HL-60 (cell line): ENCODE data around the gene ACBD5.
A peak's percentile ranks its signal among the peaks of the same experiment; 100 is the strongest.
"Not testable (repeated sequence)": the region's sequence is repeated elsewhere in the genome, so short reads cannot be mapped to it uniquely, and the experiment has no call there.

Experiments
- DNase-seq, 2 experiments: peaks; one replicate each; pipeline ENCODE4 v3.0.0-alpha.2; 2010 to 2020; ENCODE audit warnings: low read depth in 1 of 2, low spot score in 1 of 2
- H3K27ac ChIP-seq: fragments of 250-450 bp; sonication (Bioruptor Pico); replicated peaks from 2 replicates; pipeline ENCODE4 v1.5.1; 2020; ENCODE audit warnings: mild to moderate bottlenecking, moderate library complexity
- H3K27me3 ChIP-seq: fragments of 250-450 bp; sonication (Bioruptor Pico); 2 replicates; pipeline ENCODE4 v1.5.1; 2021; ENCODE audit warnings: mild to moderate bottlenecking, moderate library complexity; ENCODE audit not compliant: insufficient read depth, poor library complexity, severe bottlenecking
- H3K4me3 ChIP-seq: replicated peaks from 2 replicates; pipeline ENCODE4 v1.5.1; 2011; ENCODE audit warnings: mild to moderate bottlenecking, control low read depth, low read length; ENCODE audit not compliant: insufficient read depth
- GABPA ChIP-seq: IDR thresholded peaks from 2 replicates; pipeline ENCODE4 v1.6.1; 2012; ENCODE audit warnings: low read depth
- POLR2AphosphoS5 ChIP-seq: IDR thresholded peaks from 2 replicates; pipeline ENCODE4 v1.6.1; 2012; ENCODE audit warnings: low read depth
- SPI1 ChIP-seq: IDR thresholded peaks from 2 replicates; pipeline ENCODE4 v1.6.1; 2012; ENCODE audit warnings: low read depth, mild to moderate bottlenecking, borderline replicate concordance
- long read RNA-seq: library from polyadenylated mRNA; unstranded; transcript quantifications from one replicate; pipeline ENCODE4 v2.0.0, GENCODE V29; 2020
- TF ChIP-seq, protein P1 (sequence below): IDR thresholded peaks from 2 replicates; pipeline ENCODE4 v1.6.1; 2012; ENCODE audit warnings: low read depth; ENCODE audit not compliant: insufficient replicate concordance
- TF ChIP-seq, protein P2 (sequence below): IDR thresholded peaks from one replicate; pipeline ENCODE4 v1.5.1; 2011; ENCODE audit warnings: low read length, control low read depth, inconsistent platforms; ENCODE audit not compliant: insufficient read depth

The ACBD5 gene, protein sequence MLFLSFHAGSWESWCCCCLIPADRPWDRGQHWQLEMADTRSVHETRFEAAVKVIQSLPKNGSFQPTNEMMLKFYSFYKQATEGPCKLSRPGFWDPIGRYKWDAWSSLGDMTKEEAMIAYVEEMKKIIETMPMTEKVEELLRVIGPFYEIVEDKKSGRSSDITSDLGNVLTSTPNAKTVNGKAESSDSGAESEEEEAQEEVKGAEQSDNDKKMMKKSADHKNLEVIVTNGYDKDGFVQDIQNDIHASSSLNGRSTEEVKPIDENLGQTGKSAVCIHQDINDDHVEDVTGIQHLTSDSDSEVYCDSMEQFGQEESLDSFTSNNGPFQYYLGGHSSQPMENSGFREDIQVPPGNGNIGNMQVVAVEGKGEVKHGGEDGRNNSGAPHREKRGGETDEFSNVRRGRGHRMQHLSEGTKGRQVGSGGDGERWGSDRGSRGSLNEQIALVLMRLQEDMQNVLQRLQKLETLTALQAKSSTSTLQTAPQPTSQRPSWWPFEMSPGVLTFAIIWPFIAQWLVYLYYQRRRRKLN
- long read RNA-seq, full-length matches to known transcripts: 65 of 122 reads
- long read RNA-seq, partial matches to known transcripts: 18 of 122 reads
- long read RNA-seq, other reads (novel, unspliced or antisense): 39 of 122 reads

DNA sequence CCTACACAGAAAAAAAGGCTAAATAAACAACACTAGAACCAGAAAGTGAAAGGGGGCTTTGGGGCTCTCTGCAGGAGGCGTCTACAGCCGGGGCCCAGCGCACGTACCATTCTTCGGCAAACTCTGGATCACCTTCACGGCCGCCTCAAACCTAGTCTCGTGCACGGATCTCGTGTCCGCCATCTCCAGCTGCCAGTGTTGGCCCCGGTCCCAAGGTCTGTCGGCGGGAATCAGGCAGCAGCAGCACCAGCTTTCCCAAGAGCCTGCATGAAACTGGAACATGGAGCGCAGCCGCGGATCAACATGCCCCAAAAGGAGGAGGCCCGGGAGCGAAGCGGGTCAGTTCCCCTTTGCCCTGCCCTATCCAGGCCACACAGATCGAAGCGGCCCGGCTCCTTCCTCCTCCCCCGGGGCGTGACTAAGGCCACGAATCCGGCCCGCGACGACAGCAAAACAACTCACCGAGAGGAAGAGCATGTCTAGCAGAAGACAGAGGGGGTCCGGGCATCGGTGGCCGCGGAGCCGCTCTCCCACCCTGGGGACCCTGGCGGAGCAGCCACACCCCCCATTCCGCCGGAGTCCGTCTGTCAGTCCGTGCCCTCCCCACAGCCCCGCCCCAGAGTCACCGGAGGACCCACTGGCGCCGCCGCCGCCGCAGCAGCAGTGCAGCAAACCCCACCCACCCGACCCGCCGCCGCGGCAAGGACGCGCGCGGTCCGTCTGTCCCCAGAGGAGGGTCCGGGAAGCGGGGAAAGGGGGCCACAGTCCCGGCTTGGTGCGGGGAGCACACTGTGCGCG lies at the start of gene ACBD5:
Gene ACBD5, minus strand, starts transcription at position 586 of the 798 bp plus-strand sequence. Its CDS starts 109 bp downstream, at position 477.
- TF ChIP-seq POLR2AphosphoS5: peak; percentile 72; the same call in 1 of the 2 replicates
- no peak for TF ChIP-seq GABPA
- TF ChIP-seq, protein P1, sequence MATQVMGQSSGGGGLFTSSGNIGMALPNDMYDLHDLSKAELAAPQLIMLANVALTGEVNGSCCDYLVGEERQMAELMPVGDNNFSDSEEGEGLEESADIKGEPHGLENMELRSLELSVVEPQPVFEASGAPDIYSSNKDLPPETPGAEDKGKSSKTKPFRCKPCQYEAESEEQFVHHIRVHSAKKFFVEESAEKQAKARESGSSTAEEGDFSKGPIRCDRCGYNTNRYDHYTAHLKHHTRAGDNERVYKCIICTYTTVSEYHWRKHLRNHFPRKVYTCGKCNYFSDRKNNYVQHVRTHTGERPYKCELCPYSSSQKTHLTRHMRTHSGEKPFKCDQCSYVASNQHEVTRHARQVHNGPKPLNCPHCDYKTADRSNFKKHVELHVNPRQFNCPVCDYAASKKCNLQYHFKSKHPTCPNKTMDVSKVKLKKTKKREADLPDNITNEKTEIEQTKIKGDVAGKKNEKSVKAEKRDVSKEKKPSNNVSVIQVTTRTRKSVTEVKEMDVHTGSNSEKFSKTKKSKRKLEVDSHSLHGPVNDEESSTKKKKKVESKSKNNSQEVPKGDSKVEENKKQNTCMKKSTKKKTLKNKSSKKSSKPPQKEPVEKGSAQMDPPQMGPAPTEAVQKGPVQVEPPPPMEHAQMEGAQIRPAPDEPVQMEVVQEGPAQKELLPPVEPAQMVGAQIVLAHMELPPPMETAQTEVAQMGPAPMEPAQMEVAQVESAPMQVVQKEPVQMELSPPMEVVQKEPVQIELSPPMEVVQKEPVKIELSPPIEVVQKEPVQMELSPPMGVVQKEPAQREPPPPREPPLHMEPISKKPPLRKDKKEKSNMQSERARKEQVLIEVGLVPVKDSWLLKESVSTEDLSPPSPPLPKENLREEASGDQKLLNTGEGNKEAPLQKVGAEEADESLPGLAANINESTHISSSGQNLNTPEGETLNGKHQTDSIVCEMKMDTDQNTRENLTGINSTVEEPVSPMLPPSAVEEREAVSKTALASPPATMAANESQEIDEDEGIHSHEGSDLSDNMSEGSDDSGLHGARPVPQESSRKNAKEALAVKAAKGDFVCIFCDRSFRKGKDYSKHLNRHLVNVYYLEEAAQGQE: peak; percentile 33
- peak; percentile 63; the same call in 1 of the 2 replicates for TF ChIP-seq SPI1
- TF ChIP-seq, protein P2, sequence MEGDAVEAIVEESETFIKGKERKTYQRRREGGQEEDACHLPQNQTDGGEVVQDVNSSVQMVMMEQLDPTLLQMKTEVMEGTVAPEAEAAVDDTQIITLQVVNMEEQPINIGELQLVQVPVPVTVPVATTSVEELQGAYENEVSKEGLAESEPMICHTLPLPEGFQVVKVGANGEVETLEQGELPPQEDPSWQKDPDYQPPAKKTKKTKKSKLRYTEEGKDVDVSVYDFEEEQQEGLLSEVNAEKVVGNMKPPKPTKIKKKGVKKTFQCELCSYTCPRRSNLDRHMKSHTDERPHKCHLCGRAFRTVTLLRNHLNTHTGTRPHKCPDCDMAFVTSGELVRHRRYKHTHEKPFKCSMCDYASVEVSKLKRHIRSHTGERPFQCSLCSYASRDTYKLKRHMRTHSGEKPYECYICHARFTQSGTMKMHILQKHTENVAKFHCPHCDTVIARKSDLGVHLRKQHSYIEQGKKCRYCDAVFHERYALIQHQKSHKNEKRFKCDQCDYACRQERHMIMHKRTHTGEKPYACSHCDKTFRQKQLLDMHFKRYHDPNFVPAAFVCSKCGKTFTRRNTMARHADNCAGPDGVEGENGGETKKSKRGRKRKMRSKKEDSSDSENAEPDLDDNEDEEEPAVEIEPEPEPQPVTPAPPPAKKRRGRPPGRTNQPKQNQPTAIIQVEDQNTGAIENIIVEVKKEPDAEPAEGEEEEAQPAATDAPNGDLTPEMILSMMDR: no peak
- Histone ChIP-seq H3K27ac (peak within 1 kb of the TSS; percentile 94), H3K27me3 (no peaks in the 10 kb centered on the region), H3K4me3 (peak within 1 kb of the TSS; percentile 58)
- DNase-seq: peak; percentile 64 to 91

DNA sequence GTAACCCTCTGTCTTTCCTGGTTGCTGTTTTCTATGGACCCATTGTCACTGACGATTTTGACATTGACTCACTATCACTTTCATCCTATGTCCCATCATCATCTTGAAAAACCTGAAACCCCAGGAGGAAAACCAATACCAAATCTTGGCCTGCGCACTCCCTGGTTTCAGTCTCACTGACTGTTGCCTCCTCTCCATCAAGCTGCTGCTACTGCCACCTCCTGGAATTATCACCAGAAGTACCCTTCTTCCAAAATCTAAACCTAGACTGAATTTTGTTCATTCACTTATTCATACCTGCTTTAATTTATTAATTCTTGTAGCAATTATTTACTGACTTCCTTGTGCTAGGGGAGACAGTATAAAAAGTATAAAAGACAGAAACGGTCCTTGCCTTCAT lies 44.5 kb upstream of the ACBD5 start:
- DNase-seq: peak in 1 of 2 experiments; percentile 22
- no peak overlapping the region for H3K27ac ChIP-seq
- TF ChIP-seq, protein P1: no peak
- TF ChIP-seq GABPA: no peak
- TF ChIP-seq, protein P2: no peak
- TF ChIP-seq SPI1: no peak
- no peak for TF ChIP-seq POLR2AphosphoS5
- H3K27me3 ChIP-seq: no peaks in the 10 kb centered on the region
- no peak overlapping the region for H3K4me3 ChIP-seq

DNA sequence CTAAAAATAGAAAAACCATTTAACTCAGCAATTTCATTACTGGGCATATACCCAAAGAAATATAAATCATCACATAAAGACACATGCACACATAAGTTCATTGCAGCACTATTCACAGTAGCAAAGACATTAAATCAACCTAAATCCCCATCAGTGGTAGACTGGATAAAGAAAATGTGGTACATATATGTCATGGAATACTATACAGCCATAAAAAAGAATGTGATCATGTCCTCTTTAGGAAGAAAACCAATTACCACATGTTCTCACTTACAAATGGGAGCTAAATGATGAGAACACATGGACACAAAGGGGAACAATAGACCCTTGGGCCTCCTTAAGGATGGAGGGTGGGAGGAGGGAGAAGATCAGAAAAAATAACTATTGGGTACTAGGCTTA lies 36.0 kb upstream of the ACBD5 start:
- Histone ChIP-seq H3K27ac (no peak overlapping the region), H3K4me3 (no peak overlapping the region), H3K27me3 (no peaks in the 10 kb centered on the region)
- TF ChIP-seq, protein P2: no peak
- no peak for TF ChIP-seq GABPA
- no peak for TF ChIP-seq SPI1
- no peak for TF ChIP-seq POLR2AphosphoS5
- TF ChIP-seq, protein P1: no peak
- no peak for DNase-seq

DNA sequence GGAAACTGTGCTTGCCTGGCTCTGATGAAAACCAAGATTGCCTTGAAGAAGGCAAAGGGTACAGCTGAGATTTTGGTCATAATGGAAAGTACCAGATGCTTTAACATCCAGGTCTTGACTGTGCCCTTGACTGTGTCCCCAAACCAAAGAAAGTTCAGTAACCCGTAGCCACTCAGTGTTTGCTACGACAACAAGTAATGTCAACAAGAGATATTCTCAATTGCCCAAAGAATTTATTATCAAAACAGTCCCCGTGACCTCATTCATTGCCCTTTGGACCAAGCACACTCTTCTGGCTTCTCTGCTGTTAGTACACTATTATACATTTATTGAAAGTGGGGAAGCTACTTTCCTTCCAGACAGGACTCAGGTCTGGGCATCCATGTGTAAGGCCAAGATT lies 25.4 kb upstream of the ACBD5 start:
- not testable (repeated sequence) for H3K27me3 ChIP-seq, H3K4me3 ChIP-seq, H3K27ac ChIP-seq, DNase-seq

DNA sequence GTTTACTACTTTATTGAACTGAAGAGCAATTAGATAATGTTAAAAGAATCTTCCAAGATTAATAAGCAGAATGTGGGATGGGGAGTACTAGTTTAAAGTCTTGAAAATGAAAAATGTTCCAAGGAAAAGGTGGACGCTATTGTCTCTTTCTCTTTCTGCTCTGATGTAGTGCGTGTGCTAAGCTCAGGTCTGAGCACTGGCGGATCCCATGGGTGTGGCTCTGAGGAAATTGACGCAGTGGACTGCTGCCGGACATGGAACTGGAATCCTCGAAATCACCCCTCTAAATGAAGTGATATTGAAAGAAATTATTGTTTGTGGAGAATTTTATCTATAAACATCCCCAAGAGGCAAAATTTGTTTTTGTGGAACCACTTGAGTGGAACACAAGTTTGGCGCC lies 22.2 kb upstream of the ACBD5 start:
- H3K27me3 ChIP-seq, DNase-seq, H3K4me3 ChIP-seq, H3K27ac ChIP-seq: not testable (repeated sequence)
